K562 (cell line): Measurements from ENCODE around the gene CEP85L.

Source experiments
- CTCF ChIP-seq, 3 experiments: IDR thresholded peaks in 2 of 3; conservative IDR thresholded peaks in 1 of 3; 2 replicates each; pipeline ENCODE4 v1.5.1; 2011 to 2012; ENCODE audit warnings: low read length in 3 of 3, mild to moderate bottlenecking in 3 of 3, control low read depth in 2 of 3, improper control_type of control experiment in 1 of 3, inconsistent platforms in 1 of 3, low read depth in 1 of 3, mixed read lengths in 1 of 3, moderate library complexity in 1 of 3; ENCODE audit not compliant: insufficient read depth in 2 of 3
- POLR2A ChIP-seq: fragments of 450-650 bp; conservative IDR thresholded peaks from 2 replicates; pipeline ENCODE4 v1.6.1; 2016

- TF ChIP-seq CTCF (IDR thresholded peaks at IDR 0.05 in 2 of 3, conservative IDR thresholded peaks at IDR 0.05 in 1 of 3; ENCODE audit: insufficient read depth in 2 of 3, low read depth in 1 of 3, low read length in 3 of 3) (no peak), POLR2A (no peak)
These were observed 136.7 kb downstream of the CEP85L start for GRCh38 chr6:118514689-118515088.
